Peyer's patch (tissue), 4 donors: ENCODE measurements around the gene ERC1.

ENCODE experiments used
- POLR2A ChIP-seq, 2 donors: fragments of 450-650 bp; IDR thresholded peaks; one replicate each; pipeline ENCODE4 v1.5.1; 2017; ENCODE audit warnings: antibody characterized with exemption in 2 of 2, mild to moderate bottlenecking in 2 of 2, moderate library complexity in 2 of 2
- TF ChIP-seq, protein P1 (sequence below), 6 experiments: fragments of 450-650 bp in 4 of 6; fragments of 200-600 bp in 2 of 6; sonication (generic) in 1 of 6; IDR thresholded peaks; one replicate each; pipeline ENCODE4 v1.5.1; 2017 to 2019; ENCODE audit warnings: antibody characterized with exemption in 6 of 6, mild to moderate bottlenecking in 3 of 6, moderate library complexity in 1 of 6

GRCh38 chr12:1132311-1132710 is 141.3 kb downstream of the ERC1 start:
- TF ChIP-seq, protein P1, sequence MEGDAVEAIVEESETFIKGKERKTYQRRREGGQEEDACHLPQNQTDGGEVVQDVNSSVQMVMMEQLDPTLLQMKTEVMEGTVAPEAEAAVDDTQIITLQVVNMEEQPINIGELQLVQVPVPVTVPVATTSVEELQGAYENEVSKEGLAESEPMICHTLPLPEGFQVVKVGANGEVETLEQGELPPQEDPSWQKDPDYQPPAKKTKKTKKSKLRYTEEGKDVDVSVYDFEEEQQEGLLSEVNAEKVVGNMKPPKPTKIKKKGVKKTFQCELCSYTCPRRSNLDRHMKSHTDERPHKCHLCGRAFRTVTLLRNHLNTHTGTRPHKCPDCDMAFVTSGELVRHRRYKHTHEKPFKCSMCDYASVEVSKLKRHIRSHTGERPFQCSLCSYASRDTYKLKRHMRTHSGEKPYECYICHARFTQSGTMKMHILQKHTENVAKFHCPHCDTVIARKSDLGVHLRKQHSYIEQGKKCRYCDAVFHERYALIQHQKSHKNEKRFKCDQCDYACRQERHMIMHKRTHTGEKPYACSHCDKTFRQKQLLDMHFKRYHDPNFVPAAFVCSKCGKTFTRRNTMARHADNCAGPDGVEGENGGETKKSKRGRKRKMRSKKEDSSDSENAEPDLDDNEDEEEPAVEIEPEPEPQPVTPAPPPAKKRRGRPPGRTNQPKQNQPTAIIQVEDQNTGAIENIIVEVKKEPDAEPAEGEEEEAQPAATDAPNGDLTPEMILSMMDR (IDR thresholded peaks at IDR 0.05) = no peak
- TF ChIP-seq POLR2A (IDR thresholded peaks at IDR 0.05) = no peak
